22Rv1 (cell line): ENCODE results near the gene PLXNB2.

Experiments
- ZFX ChIP-seq: fragments of 450-650 bp; IDR thresholded peaks from 2 replicates; pipeline ENCODE4 v1.6.1; 2017; ENCODE audit warnings: antibody characterized with exemption, borderline replicate concordance
- TF ChIP-seq, protein P1 (sequence below): fragments of 450-650 bp; IDR thresholded peaks from 2 replicates; pipeline ENCODE4 v1.5.1; 2017; ENCODE audit warnings: mild to moderate bottlenecking

DNA sequence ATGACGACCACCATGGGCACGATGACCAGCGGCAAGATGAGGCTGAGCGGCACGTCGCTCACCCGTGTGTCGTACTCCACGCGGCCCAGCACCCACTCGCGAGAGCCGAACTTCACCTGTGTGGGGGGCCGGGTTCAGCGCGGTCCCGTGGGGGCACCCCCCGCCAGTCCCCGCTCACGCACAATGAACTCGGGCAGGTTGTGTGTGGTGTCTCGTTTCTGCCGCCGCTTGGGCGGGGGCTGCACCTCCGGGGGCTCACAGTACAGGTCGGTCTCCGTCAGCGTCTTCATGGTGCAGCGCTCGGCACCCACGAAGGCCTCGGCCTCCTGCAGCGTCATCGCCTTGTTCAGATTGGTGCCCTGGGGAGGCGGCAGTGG, 26.1 kb downstream of the PLXNB2 start:
- TF ChIP-seq, protein P1, sequence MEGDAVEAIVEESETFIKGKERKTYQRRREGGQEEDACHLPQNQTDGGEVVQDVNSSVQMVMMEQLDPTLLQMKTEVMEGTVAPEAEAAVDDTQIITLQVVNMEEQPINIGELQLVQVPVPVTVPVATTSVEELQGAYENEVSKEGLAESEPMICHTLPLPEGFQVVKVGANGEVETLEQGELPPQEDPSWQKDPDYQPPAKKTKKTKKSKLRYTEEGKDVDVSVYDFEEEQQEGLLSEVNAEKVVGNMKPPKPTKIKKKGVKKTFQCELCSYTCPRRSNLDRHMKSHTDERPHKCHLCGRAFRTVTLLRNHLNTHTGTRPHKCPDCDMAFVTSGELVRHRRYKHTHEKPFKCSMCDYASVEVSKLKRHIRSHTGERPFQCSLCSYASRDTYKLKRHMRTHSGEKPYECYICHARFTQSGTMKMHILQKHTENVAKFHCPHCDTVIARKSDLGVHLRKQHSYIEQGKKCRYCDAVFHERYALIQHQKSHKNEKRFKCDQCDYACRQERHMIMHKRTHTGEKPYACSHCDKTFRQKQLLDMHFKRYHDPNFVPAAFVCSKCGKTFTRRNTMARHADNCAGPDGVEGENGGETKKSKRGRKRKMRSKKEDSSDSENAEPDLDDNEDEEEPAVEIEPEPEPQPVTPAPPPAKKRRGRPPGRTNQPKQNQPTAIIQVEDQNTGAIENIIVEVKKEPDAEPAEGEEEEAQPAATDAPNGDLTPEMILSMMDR: no peak
- no peak for TF ChIP-seq ZFX
